GM21390 (cell line): ENCODE data around the gene KIF4B.
"Not testable (repeated sequence)": the region's sequence is repeated elsewhere in the genome, so short reads cannot be mapped to it uniquely, and the experiment has no call there.

Experiments
- ATAC-seq: cut with Tn5 transposase; IDR thresholded peaks from one replicate; pipeline ENCODE4 v1.9.1; 2021; ENCODE audit not compliant: unreplicated experiment

The KIF4B gene

GRCh38 chr5:155013526-155013925 lies at the start of gene KIF4B:
KIF4B (plus strand) TSS chr5:155013755; CDS start chr5:155013860, 105 bp downstream.
- no peak for ATAC-seq

- no peak for ATAC-seq
Measured at GRCh38 chr5:154966081-154966841, 47.3 kb upstream of the KIF4B start.

GRCh38 chr5:154966874-154967273 lies 46.7 kb upstream of the KIF4B start:
- ATAC-seq: no peak

- no peak for ATAC-seq
Measured at GRCh38 chr5:154967421-154968024, 46.0 kb upstream of the KIF4B start.

GRCh38 chr5:154968953-154969352 lies 44.6 kb upstream of the KIF4B start:
- no peak for ATAC-seq

GRCh38 chr5:154970759-154971158 lies 42.8 kb upstream of the KIF4B start:
- ATAC-seq: no peak

- no peak for ATAC-seq
Measured at GRCh38 chr5:154971501-154971900, 42.1 kb upstream of the KIF4B start.

GRCh38 chr5:154972476-154973080 lies 41.0 kb upstream of the KIF4B start:
- no peak for ATAC-seq

- ATAC-seq: not testable (repeated sequence)
Measured at GRCh38 chr5:154976082-154976481, 37.5 kb upstream of the KIF4B start.

- ATAC-seq: no peak
Measured at GRCh38 chr5:154977409-154977808, 36.1 kb upstream of the KIF4B start.

- not testable (repeated sequence) for ATAC-seq
Measured at GRCh38 chr5:154978294-154978693, 35.3 kb upstream of the KIF4B start.

GRCh38 chr5:154984946-154985516 lies 28.5 kb upstream of the KIF4B start:
- no peak for ATAC-seq

GRCh38 chr5:154986151-154986550 lies 27.4 kb upstream of the KIF4B start:
- no peak for ATAC-seq

GRCh38 chr5:154989626-154990025 lies 23.9 kb upstream of the KIF4B start:
- no peak for ATAC-seq

- no peak for ATAC-seq
Measured at GRCh38 chr5:154993461-154993860, 20.1 kb upstream of the KIF4B start.

GRCh38 chr5:154995679-154996078 lies 17.9 kb upstream of the KIF4B start:
- no peak for ATAC-seq

GRCh38 chr5:154997746-154998145 lies 15.8 kb upstream of the KIF4B start:
- ATAC-seq: no peak

GRCh38 chr5:154999865-155000264 lies 13.7 kb upstream of the KIF4B start:
- ATAC-seq: peak; percentile 57

- no peak for ATAC-seq
Measured at GRCh38 chr5:155001523-155001922, 12.0 kb upstream of the KIF4B start.

GRCh38 chr5:155002722-155003121 lies 10.8 kb upstream of the KIF4B start:
- ATAC-seq: not testable (repeated sequence)

GRCh38 chr5:155004138-155004744 lies 9.3 kb upstream of the KIF4B start:
- no peak for ATAC-seq
